ENCODE data around the gene ZBTB38. TPM values are rescaled to one million over a fixed set of nuclear protein-coding genes. Genes with fewer than 3 reads are reported as not detected.
A peak's percentile ranks its signal among the peaks of the same experiment; 100 is the strongest.

Gene ZBTB38
- total and polyA plus RNA-seq, 2 donors (not counting 1 experiment from before 2014, with no cell fraction given), result 13.8 to 71.2 TPM

DNA sequence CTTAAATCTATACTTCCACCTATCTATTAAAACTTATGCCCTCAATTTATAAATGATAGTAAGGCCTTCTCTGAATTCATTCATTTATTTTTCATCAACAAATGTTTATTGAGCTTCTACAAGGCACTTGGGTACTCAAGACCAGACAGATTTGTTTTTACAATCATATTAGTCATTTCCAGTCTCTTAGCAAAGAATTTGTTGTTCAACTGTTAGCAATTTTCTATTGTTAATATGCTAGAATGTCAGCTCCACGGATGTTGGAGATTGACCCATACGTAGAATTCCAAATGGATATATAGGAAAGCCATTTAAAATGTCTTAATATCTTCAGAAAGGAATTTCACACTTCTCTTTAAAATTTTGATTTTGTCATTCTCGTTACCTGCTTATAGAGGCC lies 36.7 kb downstream of the ZBTB38 start:
- ChIA-PET CTCF (interaction anchor here (1.9 kb wide), 1 partner anchor 18 kb away, joined by 6 read pairs; no protein-coding TSS in a partner anchor), POLR2A (interaction anchor here (1.2 kb wide), 1 partner anchor 20 kb away, joined by 3 read pairs; no protein-coding TSS in a partner anchor)
- H3K36me3 ChIP-seq (replicated peaks in 1 of 2; ENCODE audit: control extremely low read depth in 1 of 2, control insufficient read depth in 1 of 2, extremely low read depth in 1 of 2, insufficient read depth in 2 of 2, low read length in 1 of 2), result peaks cover 0 to 22% of the 10 kb centered on the region in 2 experiments
- no peak overlapping the region for H3K9ac ChIP-seq (ENCODE audit: low read length)
- H3K27ac ChIP-seq (ENCODE audit: low read length in 2 of 2), result no peak overlapping the region
- no CpG with 5 or more reads among the region's 3 CpGs for WGBS (ENCODE audit: insufficient coverage)
- H3K4me3 ChIP-seq (ENCODE audit: control extremely low read depth in 1 of 5, extremely low read depth in 1 of 5, insufficient read depth in 1 of 5, low read depth in 2 of 5, low read length in 4 of 5), result no peak overlapping the region
- H4K20me1 ChIP-seq (ENCODE audit: control insufficient read depth, insufficient read depth, low read length, poor library complexity, severe bottlenecking), result no peaks in the 10 kb centered on the region
- Mint-ChIP-seq H3K4me1 (peaks cover 49% of the 10 kb centered on the region), H3K27me3 (no peaks in the 10 kb centered on the region), H3K27ac (no peak overlapping the region), H3K4me3 (no peak overlapping the region), H3K9me3 (ENCODE audit: insufficient read depth) (no peaks in the 10 kb centered on the region)
- H3K27me3 ChIP-seq (replicated peaks in 1 of 4; ENCODE audit: control extremely low read depth in 1 of 4, control insufficient read depth in 3 of 4, insufficient read depth in 4 of 4, low read length in 3 of 4), result no peaks in the 10 kb centered on the region
- TF ChIP-seq, protein P1, sequence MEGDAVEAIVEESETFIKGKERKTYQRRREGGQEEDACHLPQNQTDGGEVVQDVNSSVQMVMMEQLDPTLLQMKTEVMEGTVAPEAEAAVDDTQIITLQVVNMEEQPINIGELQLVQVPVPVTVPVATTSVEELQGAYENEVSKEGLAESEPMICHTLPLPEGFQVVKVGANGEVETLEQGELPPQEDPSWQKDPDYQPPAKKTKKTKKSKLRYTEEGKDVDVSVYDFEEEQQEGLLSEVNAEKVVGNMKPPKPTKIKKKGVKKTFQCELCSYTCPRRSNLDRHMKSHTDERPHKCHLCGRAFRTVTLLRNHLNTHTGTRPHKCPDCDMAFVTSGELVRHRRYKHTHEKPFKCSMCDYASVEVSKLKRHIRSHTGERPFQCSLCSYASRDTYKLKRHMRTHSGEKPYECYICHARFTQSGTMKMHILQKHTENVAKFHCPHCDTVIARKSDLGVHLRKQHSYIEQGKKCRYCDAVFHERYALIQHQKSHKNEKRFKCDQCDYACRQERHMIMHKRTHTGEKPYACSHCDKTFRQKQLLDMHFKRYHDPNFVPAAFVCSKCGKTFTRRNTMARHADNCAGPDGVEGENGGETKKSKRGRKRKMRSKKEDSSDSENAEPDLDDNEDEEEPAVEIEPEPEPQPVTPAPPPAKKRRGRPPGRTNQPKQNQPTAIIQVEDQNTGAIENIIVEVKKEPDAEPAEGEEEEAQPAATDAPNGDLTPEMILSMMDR (IDR thresholded peaks at IDR 0.05), result no peak
- no peak for TF ChIP-seq EZH2 (IDR thresholded peaks at IDR 0.05; ENCODE audit: borderline replicate concordance, insufficient read depth, low read depth, low read length, poor library complexity, severe bottlenecking)
- H3K4me1 ChIP-seq (ENCODE audit: control insufficient read depth in 2 of 2, insufficient read depth in 2 of 2, low read length in 2 of 2), result peaks cover 8 to 14% of the 10 kb centered on the region in 2 donors
- ATAC-seq (ENCODE audit: low read depth) (no peak), DNase-seq (no peak)
- H2AFZ ChIP-seq (ENCODE audit: insufficient read depth, low read depth, low read length, poor library complexity, severe bottlenecking), result no peak overlapping the region
- intact Hi-C loops (cut with micrococcal nuclease), result no loop called here
- H3K79me2 ChIP-seq (ENCODE audit: control insufficient read depth, insufficient read depth, low read length), result no peaks in the 10 kb centered on the region
- no peaks in the 10 kb centered on the region for H3K9me3 ChIP-seq (ENCODE audit: control extremely low read depth in 1 of 3, control insufficient read depth in 2 of 3, insufficient read depth in 1 of 3, low read length in 2 of 3)
- H3K4me2 ChIP-seq (replicated peaks; ENCODE audit: low read depth, low read length, poor library complexity, severe bottlenecking), result no peak overlapping the region

DNA sequence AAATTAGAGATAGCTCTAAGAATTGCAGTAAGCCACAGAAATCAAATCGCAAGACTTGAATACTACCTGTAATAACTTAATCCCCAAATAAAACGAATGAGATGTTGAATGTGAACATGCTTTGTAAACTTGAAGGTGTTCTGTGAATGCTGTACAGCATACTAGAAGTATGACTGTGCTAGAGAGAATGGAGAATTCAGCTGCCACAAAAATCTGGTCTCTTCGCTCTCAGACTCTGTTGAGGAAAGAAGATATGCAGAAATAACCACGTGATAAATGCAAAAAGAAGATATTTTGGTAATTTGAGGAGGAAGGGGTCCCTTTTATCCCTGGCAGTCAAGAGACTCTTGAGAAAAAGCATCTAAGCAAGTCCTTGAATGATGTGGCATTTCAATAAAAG lies 37.3 kb downstream of the ZBTB38 start:
- Histone ChIP-seq H3K4me1 (ENCODE audit: control insufficient read depth in 2 of 2, insufficient read depth in 2 of 2, low read length in 2 of 2) (peaks cover 11 to 18% of the 10 kb centered on the region in 2 donors), H2AFZ (ENCODE audit: insufficient read depth, low read depth, low read length, poor library complexity, severe bottlenecking) (no peak overlapping the region), H3K4me2 (replicated peaks; ENCODE audit: low read depth, low read length, poor library complexity, severe bottlenecking) (no peak overlapping the region), H4K20me1 (ENCODE audit: control insufficient read depth, insufficient read depth, low read length, poor library complexity, severe bottlenecking) (no peaks in the 10 kb centered on the region), H3K27me3 (replicated peaks in 1 of 4; ENCODE audit: control extremely low read depth in 1 of 4, control insufficient read depth in 3 of 4, insufficient read depth in 4 of 4, low read length in 3 of 4) (no peaks in the 10 kb centered on the region), H3K79me2 (ENCODE audit: control insufficient read depth, insufficient read depth, low read length) (no peaks in the 10 kb centered on the region), H3K27ac (ENCODE audit: low read length in 2 of 2) (no peak overlapping the region), H3K4me3 (ENCODE audit: control extremely low read depth in 1 of 5, extremely low read depth in 1 of 5, insufficient read depth in 1 of 5, low read depth in 2 of 5, low read length in 4 of 5) (no peak overlapping the region), H3K9ac (ENCODE audit: low read length) (no peak overlapping the region), H3K9me3 (ENCODE audit: control extremely low read depth in 1 of 3, control insufficient read depth in 2 of 3, insufficient read depth in 1 of 3, low read length in 2 of 3) (no peaks in the 10 kb centered on the region), H3K36me3 (replicated peaks in 1 of 2; ENCODE audit: control extremely low read depth in 1 of 2, control insufficient read depth in 1 of 2, extremely low read depth in 1 of 2, insufficient read depth in 2 of 2, low read length in 1 of 2) (peaks cover 0 to 22% of the 10 kb centered on the region in 2 experiments)
- Mint-ChIP-seq H3K27ac (peak overlapping the region; percentile 21), H3K4me1 (peaks cover 49% of the 10 kb centered on the region), H3K9me3 (ENCODE audit: insufficient read depth) (no peaks in the 10 kb centered on the region), H3K4me3 (no peak overlapping the region), H3K27me3 (no peaks in the 10 kb centered on the region)
- intact Hi-C loops (cut with micrococcal nuclease), result no loop called here
- ChIA-PET POLR2A (no interaction called here), CTCF (interaction anchor here (0.7 to 1.9 kb wide), 3 partner anchors 8 to 36 kb away, joined by 3 to 6 read pairs (median 3); no protein-coding TSS in a partner anchor)
- 78% methylated on average over 2 of the region's 4 CpGs for WGBS (ENCODE audit: insufficient coverage)
- ATAC-seq (ENCODE audit: low read depth), result no peak
- no peak for DNase-seq
- TF ChIP-seq, protein P1 (IDR thresholded peaks at IDR 0.05), result no peak
- no peak for TF ChIP-seq EZH2 (IDR thresholded peaks at IDR 0.05; ENCODE audit: borderline replicate concordance, insufficient read depth, low read depth, low read length, poor library complexity, severe bottlenecking)

All from B cell (primary cell).